Left kidney (tissue), 2 donors: ENCODE data around the gene RAG1. TPM values are rescaled to one million over a fixed set of nuclear protein-coding genes. Genes with fewer than 3 reads are reported as not detected.

Source experiments
- DNase-seq: peaks from one replicate; pipeline ENCODE4 v3.0.0-alpha.2; 2013
- polyA plus RNA-seq: library from polyadenylated mRNA; unstranded; fragments of 120-200 nt; gene quantifications from one replicate; pipeline ENCODE4 v1.2.1, GENCODE V29; 2013; ENCODE audit not compliant: insufficient read length

RAG1 gene
- polyA plus RNA-seq, 1 donor: 2.8 TPM

DNA sequence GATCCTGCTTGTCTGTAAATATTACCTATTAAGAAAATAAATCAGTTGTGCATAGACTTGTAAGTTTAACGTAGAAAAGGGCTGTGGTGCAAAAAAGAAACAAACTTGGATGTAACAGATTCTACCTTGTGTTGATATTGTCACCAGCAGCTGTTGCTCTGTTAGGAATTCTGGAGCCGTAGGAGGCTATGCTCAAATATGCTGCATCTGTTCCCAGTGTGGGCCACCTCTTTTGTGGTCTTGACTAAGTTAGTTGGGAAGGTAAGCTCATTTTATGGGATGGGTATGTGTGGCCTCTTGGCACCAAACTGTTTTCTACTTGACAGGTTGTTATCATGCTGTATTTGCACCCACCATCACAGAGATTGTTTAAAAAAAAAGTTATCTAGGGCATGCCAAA is 59.7 kb downstream of the RAG1 start:
- no peak for DNase-seq

- no peak for DNase-seq
These were observed 60.3 kb downstream of the RAG1 start for GRCh38 chr11:36628141-36628540.

DNA sequence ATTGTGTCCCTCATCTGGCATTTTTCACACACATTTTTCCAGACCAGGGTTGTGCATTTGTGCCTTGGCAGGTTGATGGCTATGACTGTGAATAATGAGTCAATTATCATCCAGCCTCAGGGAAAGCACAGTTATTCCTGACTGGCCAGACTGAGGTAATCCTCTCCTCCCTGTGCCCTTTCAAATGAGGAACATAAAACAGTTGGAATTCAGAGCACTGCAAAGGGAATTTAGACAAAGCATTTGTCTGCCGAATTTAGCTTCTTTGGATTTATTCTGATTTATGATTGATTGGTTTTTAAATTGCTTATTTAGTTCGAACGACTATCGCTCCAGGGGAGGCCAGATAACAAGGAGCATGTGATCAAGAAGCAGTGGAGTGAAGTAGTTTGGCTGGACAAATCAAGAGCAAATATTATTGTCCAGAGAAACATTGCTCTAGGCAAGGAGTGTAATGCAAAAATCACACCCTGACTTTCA is 61.0 kb downstream of the RAG1 start:
- DNase-seq: no peak

Other genes with a start within 250 kb of the RAG1 start
- 19.2 TPM for gene TRAF6, start 57.7 kb upstream of the RAG1 start, polyA plus RNA-seq
- gene IFTAP, start 26.5 kb downstream of the RAG1 start, polyA plus RNA-seq: 54.7 TPM
- 0.52 TPM for gene RAG2, start 30.2 kb downstream of the RAG1 start, polyA plus RNA-seq